ENCODE measurements around the gene EMSY.
A peak's percentile ranks its signal among the peaks of the same experiment; 100 is the strongest.
"Not testable (repeated sequence)": the region's sequence is repeated elsewhere in the genome, so short reads cannot be mapped to it uniquely, and the experiment has no call there.

Gene EMSY, protein sequence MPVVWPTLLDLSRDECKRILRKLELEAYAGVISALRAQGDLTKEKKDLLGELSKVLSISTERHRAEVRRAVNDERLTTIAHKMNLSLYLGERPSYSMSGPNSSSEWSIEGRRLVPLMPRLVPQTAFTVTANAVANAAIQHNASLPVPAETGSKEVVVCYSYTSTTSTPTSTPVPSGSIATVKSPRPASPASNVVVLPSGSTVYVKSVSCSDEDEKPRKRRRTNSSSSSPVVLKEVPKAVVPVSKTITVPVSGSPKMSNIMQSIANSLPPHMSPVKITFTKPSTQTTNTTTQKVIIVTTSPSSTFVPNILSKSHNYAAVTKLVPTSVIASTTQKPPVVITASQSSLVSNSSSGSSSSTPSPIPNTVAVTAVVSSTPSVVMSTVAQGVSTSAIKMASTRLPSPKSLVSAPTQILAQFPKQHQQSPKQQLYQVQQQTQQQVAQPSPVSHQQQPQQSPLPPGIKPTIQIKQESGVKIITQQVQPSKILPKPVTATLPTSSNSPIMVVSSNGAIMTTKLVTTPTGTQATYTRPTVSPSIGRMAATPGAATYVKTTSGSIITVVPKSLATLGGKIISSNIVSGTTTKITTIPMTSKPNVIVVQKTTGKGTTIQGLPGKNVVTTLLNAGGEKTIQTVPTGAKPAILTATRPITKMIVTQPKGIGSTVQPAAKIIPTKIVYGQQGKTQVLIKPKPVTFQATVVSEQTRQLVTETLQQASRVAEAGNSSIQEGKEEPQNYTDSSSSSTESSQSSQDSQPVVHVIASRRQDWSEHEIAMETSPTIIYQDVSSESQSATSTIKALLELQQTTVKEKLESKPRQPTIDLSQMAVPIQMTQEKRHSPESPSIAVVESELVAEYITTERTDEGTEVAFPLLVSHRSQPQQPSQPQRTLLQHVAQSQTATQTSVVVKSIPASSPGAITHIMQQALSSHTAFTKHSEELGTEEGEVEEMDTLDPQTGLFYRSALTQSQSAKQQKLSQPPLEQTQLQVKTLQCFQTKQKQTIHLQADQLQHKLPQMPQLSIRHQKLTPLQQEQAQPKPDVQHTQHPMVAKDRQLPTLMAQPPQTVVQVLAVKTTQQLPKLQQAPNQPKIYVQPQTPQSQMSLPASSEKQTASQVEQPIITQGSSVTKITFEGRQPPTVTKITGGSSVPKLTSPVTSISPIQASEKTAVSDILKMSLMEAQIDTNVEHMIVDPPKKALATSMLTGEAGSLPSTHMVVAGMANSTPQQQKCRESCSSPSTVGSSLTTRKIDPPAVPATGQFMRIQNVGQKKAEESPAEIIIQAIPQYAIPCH (N-terminal part only)

DNA sequence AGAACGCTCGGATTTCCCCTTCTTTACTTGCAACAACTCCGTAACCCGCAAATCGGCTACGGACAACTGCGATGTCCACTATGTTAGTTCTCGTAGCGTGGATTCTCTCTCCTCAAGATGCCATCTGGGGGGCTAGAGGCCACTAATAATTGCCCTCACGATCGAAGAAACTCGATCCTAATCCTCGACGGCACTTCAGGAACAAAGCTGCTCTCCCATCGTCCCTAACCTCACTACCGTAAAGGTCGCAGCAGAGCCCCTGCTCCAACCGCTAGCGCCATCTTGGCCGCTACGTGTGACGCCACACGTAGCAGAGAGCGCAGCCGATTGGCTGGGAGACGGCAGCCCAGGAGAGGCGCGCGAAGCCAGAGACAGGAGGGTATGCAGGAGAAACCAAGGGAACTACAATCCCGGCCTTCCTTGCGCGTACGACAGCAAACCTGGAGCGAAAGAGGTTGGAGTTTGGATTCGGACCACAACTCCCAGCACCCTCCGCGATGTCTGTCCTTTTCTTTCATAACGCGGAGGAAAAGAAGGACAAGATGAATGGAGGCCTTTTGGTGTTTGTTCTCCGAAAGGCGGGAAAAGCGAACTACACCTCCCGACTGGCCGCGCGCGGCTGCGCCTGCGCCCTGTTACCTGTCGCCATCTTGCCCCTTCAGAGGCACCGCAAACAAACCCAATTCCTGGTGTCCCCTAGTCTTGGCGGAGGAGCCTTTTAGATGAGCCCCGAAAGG is at the start of gene EMSY:
Gene EMSY (plus strand): TSS at position 635 of the 737 bp plus-strand sequence. CDS start 1,921 bp downstream, outside the sequence.
- peak; percentile 98 for DNase-seq

DNA sequence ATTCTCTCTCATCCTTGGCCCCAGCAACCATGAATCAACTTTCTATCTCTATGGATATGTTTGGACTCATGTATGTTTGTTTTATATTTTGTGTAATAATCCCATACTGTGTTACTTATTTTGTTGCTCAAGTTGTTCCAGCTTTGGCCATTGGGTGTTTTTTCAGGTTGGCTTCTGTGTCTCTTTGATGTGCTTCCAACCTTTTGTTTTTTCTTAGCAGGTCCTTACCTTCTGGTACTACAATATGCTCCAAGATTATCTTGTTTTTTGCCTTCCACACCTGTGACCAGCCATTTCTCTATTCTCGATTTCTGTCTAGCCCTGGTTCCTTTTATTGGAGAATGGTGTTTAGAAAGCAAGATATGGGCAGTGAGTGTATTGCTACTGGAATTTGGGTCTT is 49.5 kb upstream of the EMSY start:
- DNase-seq: no peak

DNA sequence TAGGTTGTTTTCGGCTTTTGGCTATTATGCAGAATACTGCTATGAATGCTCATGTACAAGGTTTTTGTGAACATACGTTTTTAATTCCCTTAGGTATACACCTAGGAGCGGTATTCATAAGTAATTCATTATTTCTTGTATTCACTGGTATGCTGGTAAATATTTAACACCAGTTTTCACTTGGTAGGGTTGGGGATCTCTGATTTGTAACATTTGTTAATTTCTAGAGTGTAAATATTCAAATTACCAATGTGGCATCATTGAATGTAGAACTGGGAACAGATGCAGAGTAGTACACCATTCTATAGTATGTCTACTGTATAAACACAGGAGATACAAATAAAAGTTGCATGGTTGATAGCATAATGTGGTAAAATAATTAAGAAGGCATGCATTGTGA is 47.4 kb upstream of the EMSY start:
- no peak for DNase-seq

DNA sequence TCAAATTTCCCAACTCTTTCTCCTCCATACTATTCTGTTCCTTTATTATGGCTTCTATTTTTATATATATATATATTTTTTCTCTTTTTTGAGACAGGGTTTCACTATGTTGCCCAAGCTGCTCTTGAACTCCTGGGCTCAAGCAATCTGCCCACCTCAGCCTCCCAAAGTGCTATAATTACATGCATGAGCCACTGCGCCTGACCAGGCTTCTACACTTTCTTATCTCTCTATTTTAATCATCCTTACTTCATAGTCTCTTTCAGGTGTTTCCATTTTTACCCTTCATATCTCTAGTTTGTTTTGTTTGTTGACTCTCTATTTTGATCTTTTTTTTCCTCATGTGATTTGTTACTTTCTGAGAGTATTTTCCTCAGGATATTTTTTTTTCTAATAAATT is 43.9 kb upstream of the EMSY start:
- DNase-seq: no peak

DNA sequence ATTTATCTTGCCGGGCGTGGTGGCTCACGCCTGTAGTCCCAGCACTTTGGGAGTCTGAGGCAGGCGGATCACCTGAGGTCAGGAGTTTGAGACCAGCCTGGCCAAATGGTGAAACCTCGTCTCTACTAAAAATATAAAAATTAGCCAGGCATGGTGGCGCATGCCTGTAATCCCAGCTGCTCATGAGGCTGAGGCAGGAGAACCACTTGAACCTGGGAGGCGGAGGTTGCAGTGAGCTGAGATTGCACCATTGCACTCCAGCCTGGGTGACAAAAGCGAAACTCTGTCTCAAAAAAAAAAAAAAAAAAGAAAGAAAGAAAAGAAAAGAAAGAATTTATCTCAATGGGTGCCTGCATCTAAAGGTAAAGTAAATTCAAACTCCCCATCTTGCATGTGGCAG is 43.3 kb upstream of the EMSY start:
- DNase-seq: not testable (repeated sequence)

DNA sequence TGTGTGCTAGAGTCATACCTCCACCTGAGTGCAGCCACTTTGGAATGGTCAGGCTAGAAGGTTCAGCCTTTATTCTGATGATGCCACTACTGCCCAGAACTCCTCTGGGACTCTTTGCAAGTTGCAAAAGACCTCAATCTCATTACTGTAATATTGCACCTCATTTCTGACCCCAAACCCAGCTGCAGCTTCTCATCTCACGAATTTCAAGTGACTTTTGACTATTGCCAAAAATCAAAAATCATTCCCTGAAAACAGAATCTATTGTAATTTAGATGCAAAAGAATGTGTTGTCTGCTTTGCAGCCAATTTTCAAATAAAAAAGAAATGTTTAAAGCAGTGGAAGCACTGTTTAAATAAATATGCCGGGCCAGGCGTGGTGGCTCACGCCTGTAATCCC is 38.5 kb upstream of the EMSY start:
- no peak for DNase-seq

DNA sequence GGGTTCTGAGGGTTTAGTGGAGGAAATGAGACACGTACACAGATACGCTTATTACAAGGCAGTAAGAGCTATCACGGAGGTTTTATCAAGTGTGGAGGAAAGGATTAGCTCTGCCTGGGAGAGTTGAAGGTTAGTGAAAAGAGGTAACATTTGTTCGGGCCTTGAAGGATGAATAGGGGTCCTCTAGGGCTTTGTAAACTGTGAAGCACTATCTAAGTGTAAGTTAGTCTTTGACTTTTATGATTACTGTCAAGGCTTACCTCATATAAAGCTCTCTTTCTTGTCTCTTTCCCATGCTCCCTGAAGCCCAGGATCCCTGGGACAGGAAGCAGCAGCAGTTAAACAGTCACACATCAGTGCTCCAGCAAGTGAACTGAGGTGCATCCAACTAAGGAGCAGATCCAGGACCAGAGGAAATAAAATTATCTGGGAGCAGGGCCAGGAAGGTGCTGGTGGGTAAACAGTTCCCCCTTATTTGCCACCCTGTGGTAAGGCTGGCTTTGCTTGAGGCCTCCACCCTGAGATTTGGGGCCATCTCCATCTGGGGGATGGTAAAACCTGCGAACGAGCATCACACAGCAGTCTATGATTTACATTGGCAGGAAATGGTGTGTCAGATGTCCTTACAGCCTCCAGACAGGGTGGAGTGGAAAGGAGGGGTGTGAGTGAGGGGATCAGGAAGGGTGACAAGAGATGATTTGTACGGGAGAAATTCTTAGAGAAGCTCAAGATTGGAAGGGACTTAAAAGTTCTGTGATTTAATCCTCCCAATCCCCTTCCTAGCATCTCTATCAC is 36.5 kb upstream of the EMSY start:
- no peak for DNase-seq

DNA sequence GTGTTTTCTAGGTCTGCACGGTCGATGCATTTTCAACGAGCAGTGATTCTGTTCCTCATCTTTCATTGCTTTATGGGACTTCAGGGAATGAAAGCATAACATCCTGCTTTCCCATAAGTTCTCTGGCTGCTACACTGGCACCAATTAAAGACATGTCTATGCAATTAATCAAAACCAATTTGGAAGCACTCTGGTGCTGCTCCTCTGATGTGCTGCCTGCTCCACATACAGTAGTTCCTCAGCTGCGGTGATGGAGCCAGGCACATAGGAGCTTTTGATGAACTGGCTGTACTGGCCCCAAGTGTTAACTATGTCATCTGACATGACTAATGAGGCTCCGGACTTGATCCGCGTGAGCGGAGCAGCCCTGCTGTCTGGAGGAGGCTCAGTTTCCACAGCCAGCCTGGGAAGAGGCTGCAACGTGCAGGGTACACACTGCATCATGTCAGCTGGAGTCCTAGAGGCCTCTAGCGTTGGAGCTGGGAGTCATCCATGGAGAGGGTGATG is 33.9 kb upstream of the EMSY start:
- DNase-seq: no peak

DNA sequence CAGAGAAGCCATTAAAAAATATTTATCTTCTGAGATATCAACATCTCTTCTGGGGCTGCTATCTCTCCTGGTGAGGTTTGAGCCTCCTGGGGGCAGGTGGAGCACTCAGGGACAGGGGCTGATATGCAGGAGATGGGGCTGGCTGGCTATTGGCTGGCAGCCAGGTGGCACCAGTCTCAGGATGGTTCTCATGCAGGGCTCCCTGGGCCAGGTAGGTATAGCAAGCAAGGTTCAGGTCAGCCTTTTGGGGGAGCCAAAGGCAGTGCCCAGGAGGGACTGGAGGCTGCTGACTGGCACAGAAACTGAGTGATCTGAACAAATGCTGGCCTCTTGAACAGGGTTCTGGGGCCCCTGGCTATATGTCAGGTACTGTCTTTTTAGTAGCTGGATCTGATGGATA is 29.7 kb upstream of the EMSY start:
- no peak for DNase-seq

DNA sequence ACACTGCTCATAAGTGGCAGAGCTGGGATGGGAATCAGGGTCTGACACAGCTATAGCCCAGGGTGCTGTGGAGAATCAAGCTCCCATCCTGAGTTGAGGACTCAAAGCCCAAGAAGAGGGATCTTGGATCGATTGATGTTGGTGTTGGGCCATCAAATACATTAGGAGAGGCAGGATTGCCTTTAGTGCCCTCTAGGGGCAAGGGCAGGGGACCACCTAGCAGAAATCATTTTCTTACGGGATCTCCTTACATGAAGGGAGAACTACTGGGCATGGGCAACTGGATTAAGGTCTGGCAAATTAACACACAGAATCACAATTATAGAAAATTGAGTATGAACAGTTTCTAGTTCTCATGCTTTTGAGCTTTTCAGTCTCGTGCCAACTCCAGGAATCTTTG is 24.9 kb upstream of the EMSY start:
- peak in 1 of 2 experiments; percentile 1 for DNase-seq

DNA sequence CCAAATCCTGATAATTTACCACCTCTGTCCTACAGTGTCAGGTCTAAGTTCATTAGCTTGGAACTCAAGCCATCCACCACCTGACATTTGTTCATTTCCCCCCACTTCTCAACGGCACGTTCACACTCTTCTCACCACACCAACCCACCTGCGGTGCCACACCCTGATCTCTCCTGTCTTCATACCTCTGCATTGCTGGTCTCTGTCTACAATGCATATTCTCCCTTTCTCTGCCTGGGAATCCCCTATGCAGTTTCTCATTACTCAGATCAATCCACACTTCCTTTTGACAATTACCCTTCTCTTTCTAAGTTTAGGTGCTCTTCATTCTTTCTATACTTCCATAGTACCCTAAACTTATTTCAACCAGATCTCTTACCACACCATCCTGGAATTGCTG is 20.4 kb upstream of the EMSY start:
- no peak for DNase-seq

DNA sequence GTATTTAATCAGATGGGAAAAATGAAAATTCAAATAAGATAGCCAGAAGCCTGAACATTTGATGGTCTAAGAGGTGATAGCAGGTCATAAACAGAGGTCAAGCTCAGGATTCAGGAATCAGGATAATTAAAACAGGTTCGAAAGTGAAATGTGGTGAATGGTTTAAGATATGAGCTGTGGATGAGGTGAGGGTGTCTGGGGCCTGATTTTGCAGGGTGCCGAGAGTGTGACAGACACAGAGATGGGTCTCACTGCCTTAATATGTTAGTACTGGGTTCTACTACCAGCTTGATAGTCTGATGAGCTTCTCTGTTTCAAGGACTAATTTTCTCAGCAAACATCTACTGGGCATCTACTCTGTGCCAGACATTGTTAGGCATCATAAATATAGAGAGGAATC is 19.9 kb upstream of the EMSY start:
- no peak for DNase-seq

DNA sequence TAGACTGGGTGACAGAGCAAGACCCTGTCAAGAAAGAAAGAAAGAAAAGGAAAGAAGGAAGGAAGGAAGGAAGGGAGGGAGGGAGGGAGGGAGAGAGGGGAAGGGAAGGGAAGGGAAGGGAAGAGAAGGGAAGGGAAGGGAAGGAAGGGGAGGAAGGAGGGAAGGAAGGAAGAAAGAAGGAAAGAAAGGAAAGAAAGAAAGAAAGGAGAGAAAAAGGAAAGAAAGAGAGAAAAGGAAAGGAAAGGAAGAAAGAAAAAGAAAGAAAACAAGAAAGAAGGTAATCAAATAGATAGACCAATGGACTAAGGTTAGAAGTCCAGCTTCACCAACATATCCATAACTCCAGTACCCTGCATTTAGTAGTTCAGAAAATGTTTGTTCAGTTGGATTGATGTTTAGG is 18.2 kb upstream of the EMSY start:
- no peak for DNase-seq

DNA sequence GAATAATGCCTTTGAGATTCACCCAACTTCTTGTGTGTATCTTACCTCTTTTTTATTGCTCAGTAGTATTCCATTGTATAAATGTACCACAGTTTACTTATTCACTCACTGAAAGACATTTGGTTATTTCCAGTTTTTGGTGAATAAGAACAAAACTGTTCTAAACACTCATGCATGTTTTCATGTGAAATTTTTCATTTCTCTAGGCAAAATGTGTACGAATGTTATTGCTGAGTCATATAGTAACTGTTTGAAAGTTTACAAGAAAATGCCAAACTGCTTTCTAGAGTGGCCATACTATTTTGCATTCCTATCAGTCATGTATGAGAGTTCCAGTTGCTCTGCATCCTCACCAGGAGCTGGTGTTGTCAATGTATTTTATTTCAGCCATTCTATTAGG is 8.8 kb upstream of the EMSY start:
- no peak for DNase-seq

DNA sequence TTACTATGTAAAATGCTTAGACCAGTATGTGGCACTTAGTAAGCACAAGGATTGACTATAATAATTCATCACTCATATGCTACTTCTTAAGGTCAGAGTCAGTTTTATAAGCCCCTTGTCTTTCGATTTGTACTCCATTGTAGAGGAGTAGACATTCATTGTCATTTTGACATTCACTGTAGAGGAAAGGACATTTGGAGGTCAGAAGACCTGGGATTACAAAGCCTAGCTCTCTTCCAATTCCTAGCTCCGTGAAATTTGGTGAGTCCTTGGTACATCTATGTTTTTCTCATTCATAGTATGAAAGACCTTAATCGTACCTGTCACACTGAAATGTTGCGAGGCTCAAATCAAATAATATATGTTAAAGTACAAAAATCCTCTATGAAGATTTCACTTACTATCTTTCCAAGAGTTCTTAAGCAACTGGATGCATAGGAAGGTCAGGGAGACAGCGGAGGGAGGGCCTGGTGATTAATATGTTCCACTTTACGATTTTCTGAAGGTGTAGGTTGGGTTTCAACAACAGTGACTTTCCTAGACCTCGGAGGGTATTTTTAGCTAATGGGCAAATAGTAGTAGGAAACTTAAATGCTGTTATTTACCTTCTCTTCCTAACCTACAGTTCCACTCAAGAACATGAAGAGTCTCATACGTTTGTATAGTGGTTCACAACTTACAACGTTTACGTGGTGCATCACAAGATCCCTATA is 1.4 kb upstream of the EMSY start:
- no peak for DNase-seq

DNA sequence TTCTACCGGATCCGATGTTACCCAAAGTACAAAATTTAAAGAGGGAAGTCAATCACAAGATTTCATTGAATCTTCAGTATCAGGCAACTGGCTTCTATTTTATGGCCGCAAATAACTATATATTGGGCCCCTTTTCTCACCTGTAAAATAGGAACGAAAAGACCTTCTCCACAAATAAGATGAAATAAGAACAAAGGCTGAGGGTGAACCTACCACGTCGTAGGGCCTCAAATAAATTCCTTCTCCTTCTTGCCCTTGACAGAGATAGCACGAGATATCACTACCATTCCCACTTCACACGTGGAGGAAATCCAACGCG is 794 bp upstream of the EMSY start:
- no peak for DNase-seq

DNA sequence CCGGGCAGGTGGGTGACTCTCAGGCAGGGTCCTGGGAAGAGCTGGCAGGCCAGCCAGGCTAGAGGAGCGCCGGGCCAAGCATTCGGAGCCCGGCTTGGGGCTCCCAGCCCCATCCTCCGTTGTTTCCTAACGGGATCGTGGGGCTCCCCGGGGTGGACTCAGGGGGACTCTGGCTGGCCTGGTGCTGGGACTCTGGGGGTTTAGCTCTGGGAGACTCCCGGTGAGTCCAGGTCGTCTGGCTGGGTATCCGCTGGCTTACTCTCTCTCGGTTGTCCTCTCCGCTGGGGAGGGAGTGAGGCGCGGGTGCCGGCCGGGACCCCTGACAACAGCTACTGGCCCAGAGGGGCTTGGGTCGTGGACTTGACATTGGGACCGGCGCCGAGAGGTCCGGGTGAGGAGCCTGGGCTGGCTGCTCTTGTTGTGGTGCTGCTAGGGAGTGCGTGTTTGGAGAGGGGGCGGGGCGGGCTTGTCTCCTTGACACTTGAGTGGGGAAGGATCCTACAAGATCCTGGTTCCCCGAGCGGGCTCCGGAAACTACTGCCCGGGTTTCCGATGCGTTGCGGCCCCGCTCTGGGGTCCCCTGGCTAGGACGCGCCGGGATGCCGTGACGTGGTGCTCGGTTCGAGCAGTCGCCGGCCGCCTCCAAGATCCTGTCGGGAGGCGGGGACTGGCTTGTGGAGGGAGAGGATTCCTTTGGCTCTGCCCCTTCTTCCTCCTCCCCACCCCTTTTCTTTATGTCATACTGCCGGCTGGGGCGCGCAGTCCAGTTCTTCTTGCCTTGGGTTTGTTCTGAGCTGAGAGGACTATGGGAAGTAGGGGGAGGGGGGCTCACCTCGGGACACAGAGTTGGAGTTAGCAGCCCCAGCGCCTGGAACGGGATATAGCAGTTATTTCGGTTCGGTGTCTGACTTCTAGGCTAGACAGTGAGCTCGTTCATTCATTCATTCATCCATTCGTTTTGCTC is 585 bp downstream of the EMSY start:
- DNase-seq: peak; percentile 58 to 64

DNA sequence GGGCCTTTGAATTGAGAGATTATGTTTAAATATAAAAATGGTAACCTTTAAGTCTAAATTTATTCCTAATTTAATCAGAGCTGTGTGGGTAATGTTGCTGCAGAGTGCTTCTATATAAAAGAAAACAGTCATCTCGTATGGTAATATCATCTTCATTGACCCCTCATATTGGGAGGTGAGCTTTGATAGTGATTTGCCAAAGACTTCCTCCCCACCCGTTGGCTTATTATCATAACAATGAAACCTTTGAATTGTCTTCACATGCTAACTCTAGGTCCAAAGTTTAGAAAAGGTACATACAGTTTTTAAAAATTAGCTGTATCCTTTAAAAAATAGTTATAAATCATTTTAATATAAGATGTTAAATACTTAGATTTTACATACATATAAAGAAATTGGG is 3.7 kb downstream of the EMSY start:
- no peak for DNase-seq

DNA sequence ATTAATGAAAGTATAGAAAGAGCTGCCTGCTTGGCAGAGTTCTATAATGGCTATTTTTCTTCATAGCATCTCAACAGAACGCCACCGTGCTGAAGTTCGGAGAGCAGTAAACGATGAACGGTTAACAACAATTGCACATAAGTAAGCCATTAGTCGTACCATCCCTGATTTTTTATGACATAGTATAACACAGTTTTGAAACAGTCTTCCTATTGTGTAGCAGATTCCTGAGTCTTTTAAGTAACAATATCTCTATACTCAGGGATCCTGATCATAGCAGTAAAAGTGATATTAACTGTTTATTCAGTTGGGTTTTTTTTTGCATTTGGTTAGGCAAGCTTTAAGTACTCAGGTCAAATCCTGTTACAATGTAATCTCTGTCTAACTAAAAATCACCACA is 8.4 kb downstream of the EMSY start:
- DNase-seq: no peak

DNA sequence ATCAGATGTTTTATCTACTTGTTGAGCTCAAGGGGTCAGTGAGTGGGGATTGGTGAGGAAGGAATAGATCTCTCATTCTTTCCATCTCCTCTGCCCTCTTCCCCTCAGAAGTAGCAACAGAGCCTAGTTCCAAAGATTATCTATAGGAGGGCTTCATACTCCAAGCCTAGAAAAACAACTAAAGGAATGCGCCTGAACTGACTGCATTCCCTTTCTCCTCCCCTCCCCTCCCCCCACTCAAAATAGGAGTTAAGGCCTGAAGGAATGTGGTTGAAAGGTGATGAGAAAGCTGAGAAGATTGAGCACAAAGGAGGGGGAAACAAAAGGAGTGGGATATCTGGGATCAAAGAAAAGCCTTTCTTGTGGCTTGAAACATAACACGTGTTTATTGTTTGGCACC is 10.5 kb downstream of the EMSY start:
- DNase-seq: no peak
